Measurements from ENCODE around the gene CTSW. TPM values are rescaled to one million over a fixed set of nuclear protein-coding genes. Genes with fewer than 3 reads are reported as not detected.
"Not testable (repeated sequence)": the region's sequence is repeated elsewhere in the genome, so short reads cannot be mapped to it uniquely, and the experiment has no call there.

The CTSW gene
- total and polyA plus RNA-seq, 7 donors = 0.08 to 0.91 (median 0.36) TPM

DNA sequence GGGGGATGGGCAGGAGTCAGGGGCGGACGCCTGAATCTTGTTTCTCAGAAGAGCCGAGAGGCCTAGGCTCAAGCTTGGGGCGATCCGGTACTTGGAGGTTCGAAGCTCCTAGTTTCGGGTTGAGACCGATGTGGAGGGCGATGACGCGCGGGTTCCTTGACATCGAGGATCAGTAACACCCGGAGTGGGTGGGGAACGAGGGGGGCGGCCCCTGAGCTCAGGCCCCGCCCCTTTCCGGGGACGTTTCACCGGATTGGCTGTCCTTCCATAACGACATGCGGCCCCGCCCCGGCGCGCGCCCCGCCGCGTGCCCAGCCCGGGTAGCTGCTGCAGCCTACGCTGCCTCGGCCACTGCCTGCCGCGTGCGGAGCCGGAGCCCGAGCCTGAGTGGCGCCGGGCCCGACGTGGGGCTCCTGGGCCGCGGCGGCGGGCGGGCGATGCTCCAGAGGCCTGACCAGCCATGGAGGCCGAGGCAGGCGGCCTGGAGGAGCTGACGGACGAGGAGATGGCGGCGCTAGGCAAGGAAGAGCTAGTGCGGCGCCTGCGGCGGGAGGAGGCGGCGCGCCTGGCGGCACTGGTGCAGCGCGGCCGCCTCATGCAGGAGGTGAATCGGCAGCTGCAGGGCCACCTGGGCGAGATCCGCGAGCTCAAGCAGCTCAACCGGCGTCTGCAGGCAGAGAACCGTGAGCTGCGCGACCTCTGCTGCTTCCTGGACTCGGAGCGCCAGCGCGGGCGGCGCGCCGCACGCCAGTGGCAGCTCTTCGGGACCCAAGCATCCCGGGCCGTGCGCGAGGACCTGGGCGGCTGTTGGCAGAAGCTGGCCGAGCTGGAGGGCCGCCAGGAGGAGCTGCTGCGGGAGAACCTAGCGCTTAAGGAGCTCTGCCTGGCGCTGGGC, 10.9 kb downstream of the CTSW start, which contains the start of gene CCDC85B:
Gene CCDC85B (plus strand): TSS at position 350 of the 895 bp plus-strand sequence. CDS start 111 bp downstream, at position 461.
- intact Hi-C loops (cut with DNase I) = loop anchor here in 1 of 2 donors (2.0 kb wide), 1 partner anchor 26 kb away; no protein-coding TSS in a partner anchor
- H3K27me3 ChIP-seq (ENCODE audit: insufficient read depth in 3 of 3, low read length in 2 of 3) = no peaks in the 10 kb centered on the region
- H3K4me3 ChIP-seq = peak within 1 kb of the TSS; percentile 75
- ATAC-seq (peak; percentile 80 to 84 (median 80)), DNase-seq (peak; percentile 99)
- 0 to 1% (median 1%) methylated on average over 62 to 94 of the region's 94 CpGs for WGBS, 3 donors
- peak within 1 kb of the TSS; percentile 97 for H3K27ac ChIP-seq
- H3K9me3 ChIP-seq = no peaks in the 10 kb centered on the region
- H3K4me1 ChIP-seq = peaks cover 29% of the 10 kb centered on the region
- peaks cover 5 to 15% of the 10 kb centered on the region in 2 donors for H3K36me3 ChIP-seq (ENCODE audit: insufficient read depth in 1 of 2, low read depth in 1 of 2)
- TF ChIP-seq, protein P1, sequence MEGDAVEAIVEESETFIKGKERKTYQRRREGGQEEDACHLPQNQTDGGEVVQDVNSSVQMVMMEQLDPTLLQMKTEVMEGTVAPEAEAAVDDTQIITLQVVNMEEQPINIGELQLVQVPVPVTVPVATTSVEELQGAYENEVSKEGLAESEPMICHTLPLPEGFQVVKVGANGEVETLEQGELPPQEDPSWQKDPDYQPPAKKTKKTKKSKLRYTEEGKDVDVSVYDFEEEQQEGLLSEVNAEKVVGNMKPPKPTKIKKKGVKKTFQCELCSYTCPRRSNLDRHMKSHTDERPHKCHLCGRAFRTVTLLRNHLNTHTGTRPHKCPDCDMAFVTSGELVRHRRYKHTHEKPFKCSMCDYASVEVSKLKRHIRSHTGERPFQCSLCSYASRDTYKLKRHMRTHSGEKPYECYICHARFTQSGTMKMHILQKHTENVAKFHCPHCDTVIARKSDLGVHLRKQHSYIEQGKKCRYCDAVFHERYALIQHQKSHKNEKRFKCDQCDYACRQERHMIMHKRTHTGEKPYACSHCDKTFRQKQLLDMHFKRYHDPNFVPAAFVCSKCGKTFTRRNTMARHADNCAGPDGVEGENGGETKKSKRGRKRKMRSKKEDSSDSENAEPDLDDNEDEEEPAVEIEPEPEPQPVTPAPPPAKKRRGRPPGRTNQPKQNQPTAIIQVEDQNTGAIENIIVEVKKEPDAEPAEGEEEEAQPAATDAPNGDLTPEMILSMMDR (IDR thresholded peaks at IDR 0.05) = no peak

DNA sequence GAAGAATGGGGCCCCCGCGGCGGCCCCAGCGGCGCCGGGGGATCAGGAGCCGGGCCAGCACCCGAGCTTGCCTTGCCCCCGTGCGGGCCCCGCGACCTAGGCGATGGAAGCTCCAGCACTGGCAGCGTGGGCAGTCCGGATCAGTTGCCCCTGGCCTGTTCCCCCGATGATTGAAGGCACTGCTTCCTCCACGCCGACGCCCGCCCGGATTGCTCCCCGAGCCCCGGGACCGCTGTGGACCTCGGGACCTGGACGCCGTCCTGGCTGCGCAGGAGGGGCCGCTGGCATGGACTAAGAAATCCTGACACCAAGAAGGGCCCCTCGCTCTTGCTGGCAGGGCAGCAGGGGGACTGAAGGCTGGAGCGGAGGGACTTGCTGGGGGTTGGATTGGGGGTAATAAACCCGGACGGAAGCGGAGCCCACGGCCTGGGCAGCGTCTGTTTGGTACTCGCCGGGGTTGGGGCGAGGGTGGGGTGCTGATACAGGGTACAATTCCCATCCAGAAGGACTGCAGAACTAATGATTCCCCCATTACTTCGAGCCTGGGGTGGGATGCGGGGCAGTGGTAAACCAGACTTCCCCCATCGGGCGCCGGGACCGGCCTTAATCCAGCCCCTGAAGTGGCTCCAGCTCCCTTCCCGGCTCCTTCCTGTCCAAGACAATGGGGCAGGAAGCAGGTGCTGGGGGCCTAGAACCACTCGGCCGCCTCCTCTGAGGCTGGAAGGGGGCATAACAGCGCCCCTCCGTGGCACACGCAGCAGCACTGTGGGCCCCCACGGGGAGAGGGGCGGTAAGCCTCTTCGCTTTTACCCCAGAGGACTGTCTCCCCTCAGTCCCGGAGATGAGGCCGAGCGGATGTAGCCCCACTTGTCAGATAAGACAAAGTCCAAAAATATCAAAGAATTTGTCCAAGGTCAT, 11.8 kb downstream of the CTSW start:
- peak in 1 of 2 donors; percentile 74 for DNase-seq
- intact Hi-C loops (cut with DNase I) = loop anchor here in 1 of 2 donors (2.0 kb wide), 1 partner anchor 25 kb away; no protein-coding TSS in a partner anchor
- H3K27me3 ChIP-seq (ENCODE audit: insufficient read depth in 3 of 3, low read length in 2 of 3) = no peaks in the 10 kb centered on the region
- no peaks in the 10 kb centered on the region for H3K9me3 ChIP-seq
- H3K27ac ChIP-seq = peak overlapping the region; percentile 97
- no peak for ATAC-seq
- TF ChIP-seq, protein P1 (IDR thresholded peaks at IDR 0.05) = peak; percentile 11
- H3K4me1 ChIP-seq = peaks cover 29% of the 10 kb centered on the region
- WGBS, 3 donors = 9 to 13% (median 12%) methylated on average over 50 to 57 of the region's 57 CpGs
- H3K36me3 ChIP-seq (ENCODE audit: insufficient read depth in 1 of 2, low read depth in 1 of 2) = peaks cover 6 to 7% of the 10 kb centered on the region in 2 donors
- peak overlapping the region; percentile 75 for H3K4me3 ChIP-seq

DNA sequence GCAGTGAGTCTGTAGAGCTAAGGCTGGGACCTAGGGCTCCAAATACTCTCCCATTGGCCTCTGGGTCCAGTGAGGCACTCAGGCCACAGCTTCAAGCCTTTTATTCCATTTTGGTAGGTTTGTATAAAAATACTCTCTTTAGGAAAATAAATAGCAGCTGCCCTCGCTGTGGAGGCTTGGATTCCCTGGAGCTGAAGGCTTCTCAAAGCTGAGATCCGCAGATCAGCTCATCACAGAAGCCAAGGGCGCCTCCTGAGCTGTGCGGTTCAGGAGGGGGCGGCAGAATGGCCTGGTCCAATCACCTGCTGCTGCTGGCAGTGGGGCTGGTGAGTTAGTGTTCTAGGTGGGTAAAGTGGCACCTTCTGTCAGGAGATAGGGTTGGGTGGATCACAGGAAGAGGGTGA, 12.5 kb downstream of the CTSW start:
- Histone ChIP-seq H3K27ac (peak overlapping the region; percentile 97), H3K4me3 (peak overlapping the region; percentile 75), H3K4me1 (peaks cover 29% of the 10 kb centered on the region)
- H3K36me3 ChIP-seq (ENCODE audit: insufficient read depth in 1 of 2, low read depth in 1 of 2); intact Hi-C loops (cut with DNase I); H3K9me3 ChIP-seq; H3K27me3 ChIP-seq (ENCODE audit: insufficient read depth in 3 of 3, low read length in 2 of 3); DNase-seq; ATAC-seq: not testable (repeated sequence)
- 45 to 69% (median 56%) methylated on average over 5 of the region's 5 CpGs for WGBS, 3 donors

DNA sequence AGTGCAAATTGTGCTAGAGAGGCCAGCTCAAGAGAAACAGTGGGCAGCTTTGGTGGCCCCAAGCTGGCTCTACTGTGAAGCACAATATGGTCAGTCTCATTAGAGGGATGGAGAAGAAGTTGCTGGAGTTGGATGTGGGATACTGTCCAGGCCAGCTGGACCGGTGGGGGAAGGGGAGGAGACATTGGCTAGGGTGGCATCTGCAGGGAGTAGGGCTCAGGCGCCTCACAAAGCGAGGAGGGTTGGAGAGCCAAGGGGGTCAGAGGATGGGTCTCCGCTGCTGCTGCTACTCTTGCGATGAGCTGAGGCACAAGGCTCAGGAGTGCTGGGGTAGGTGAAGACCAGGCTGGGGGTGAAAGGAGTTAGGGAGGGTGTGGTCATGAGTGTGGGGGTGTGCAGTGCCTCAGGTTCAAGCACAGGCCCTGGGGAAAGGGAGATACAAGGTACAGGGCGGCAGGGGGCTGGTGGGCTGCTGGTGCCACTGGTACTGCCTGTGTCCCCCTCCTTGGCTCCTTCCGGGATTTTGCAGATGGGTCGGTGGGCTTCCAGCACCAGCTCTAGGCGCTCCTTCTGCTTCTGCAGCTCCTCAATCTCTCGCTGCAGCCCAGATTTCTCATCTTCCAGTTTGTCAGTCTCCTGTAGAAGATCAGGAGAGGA, 13.2 kb downstream of the CTSW start:
- Histone ChIP-seq H3K27ac (peak overlapping the region; percentile 97), H3K9me3 (no peaks in the 10 kb centered on the region), H3K4me3 (peak overlapping the region; percentile 75), H3K27me3 (ENCODE audit: insufficient read depth in 3 of 3, low read length in 2 of 3) (no peaks in the 10 kb centered on the region), H3K36me3 (ENCODE audit: insufficient read depth in 1 of 2, low read depth in 1 of 2) (peaks cover 0 to 8% of the 10 kb centered on the region in 2 donors), H3K4me1 (peaks cover 23% of the 10 kb centered on the region)
- intact Hi-C loops (cut with DNase I) = no loop called here
- DNase-seq (no peak), ATAC-seq (no peak)
- WGBS, 3 donors = 63 to 73% (median 67%) methylated on average over 10 of the region's 10 CpGs
- TF ChIP-seq, protein P1 (IDR thresholded peaks at IDR 0.05) = no peak
